Heart left ventricle (tissue), 13 donors: ENCODE measurements around the gene YWHAQ.

ENCODE experiments used
- CTCF ChIP-seq, 12 donors: fragments of 200-600 bp; sonication (generic) in 4 of 12; IDR thresholded peaks; one replicate each; pipeline versions ENCODE4 v1.5.0 to v1.8.0; 2018 to 2022; ENCODE audit warnings: antibody characterized with exemption in 12 of 12, mild to moderate bottlenecking in 5 of 12
- POLR2A ChIP-seq, 2 donors: fragments of 450-650 bp; IDR thresholded peaks; one replicate each; pipeline ENCODE4 v1.6.1; 2017; ENCODE audit warnings: antibody characterized with exemption in 2 of 2, mild to moderate bottlenecking in 2 of 2, moderate library complexity in 2 of 2
- donor health status: ischemic (EF 13 %, LVEDD 7.1; RV severe dilation, severe dysfunction).
- donor health status: DM: no; HTN: yes; CAD: no.
- donor health status: DM: no; HTN: no; CAD: no.
- donor health status: ischemic (EF 25% LVEDD 6.9; RV normal size, moderate dysfunction).
- donor health status: ischemic (EF 25% LVEDD 5.7; RV mildly dilated, moderate dysfunction).
- donor health status: ischemic (EF 35%, LVEDD 5.7; RV mildly dilated, moderate dysfunction).
- donor health status: nonischemic (EF 11% LVEDD 7.7; RV severe dilation, severe dysfunction).
- donor health status: DM: yes; HTN: yes; CAD: no.
- donor health status: PGD.
- donor health status: ischemic (EF 29% LVEDD 5.4; RV normal size, mild dysfunction).
- donor health status: nonischemic (EF 23%, LVEDD 6.1; RV moderate dilation, normal function).

DNA sequence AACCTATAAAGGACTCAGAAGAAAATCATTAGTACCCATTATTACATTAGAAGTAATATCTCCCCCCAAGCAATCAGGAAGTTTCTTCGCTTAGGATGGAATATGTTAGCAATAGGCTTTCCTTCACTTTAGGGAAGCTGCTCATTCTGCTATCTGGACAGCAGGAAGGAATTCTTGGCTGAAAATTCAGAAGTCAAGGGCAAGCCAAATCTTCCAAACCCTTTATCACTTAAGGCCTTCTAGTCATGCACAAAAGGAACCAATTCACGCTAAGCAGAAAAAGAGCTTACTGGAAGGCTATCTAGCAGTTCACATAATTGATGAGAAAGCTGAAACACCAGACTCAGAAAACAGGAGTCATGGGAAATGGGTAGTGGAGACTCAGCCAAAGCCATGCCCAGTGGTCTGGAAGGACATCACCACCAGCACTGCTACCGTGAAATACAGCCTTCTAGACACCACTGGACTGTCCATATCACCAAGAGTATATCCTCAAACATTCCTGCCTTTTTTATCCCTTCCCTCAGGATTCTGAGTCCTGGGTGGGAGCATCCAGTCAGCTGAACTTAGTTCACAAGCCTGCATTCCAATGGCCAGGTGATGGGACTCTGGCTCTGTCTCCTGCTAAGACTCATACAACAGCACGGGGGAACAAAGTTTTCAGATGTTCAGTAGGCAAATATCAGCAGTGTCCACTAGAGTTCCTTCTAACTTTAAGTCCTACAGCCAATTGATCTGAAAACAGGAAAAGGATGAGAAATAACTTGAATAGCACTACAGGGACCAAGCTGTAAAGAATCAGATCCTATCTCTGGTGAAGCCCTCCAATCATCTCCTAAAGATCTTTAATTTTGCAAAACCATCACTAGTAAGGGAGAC is 60.4 kb downstream of the YWHAQ start:
- TF ChIP-seq CTCF (IDR thresholded peaks at IDR 0.05) (no peak), POLR2A (IDR thresholded peaks at IDR 0.05) (no peak)
